ENCODE results near the gene SLIT3.

GRCh38 chr5:169048181-169049125 lies 252.5 kb downstream of the SLIT3 start:
- TF ChIP-seq POLR2A (IDR thresholded peaks at IDR 0.05; ENCODE audit: low read length) (no peak), GATA1 (IDR thresholded peaks at IDR 0.05; ENCODE audit: low read depth, low read length) (no peak)

All from erythroblast (primary cell).